ENCODE measurements around the gene STRN3.
"Not testable (repeated sequence)": the region's sequence is repeated elsewhere in the genome, so short reads cannot be mapped to it uniquely, and the experiment has no call there.

The STRN3 gene, protein sequence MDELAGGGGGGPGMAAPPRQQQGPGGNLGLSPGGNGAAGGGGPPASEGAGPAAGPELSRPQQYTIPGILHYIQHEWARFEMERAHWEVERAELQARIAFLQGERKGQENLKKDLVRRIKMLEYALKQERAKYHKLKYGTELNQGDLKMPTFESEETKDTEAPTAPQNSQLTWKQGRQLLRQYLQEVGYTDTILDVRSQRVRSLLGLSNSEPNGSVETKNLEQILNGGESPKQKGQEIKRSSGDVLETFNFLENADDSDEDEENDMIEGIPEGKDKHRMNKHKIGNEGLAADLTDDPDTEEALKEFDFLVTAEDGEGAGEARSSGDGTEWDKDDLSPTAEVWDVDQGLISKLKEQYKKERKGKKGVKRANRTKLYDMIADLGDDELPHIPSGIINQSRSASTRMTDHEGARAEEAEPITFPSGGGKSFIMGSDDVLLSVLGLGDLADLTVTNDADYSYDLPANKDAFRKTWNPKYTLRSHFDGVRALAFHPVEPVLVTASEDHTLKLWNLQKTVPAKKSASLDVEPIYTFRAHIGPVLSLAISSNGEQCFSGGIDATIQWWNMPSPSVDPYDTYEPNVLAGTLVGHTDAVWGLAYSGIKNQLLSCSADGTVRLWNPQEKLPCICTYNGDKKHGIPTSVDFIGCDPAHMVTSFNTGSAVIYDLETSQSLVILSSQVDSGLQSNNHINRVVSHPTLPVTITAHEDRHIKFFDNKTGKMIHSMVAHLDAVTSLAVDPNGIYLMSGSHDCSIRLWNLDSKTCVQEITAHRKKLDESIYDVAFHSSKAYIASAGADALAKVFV

DNA sequence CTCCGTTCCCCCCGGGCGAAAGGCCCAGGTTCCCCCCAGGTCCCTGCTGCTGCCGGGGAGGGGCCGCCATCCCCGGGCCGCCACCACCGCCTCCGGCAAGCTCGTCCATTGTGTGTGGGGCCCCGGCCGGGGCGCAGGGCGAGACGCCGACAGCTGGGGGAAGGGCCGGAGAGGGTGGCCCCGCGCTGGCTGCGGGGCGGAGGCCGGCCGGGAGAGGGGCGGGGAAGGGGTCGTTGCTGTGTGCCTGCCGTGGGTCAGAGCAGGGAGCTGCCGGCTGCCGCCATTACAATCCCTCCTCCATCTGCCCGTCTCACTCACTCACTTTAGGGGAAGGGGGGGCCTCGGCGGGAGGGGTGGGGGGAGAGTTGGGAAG lies at the start of gene STRN3:
TSS of gene STRN3 (minus strand) at position 303 of the 373 bp plus-strand sequence. CDS start at position 109, 194 bp downstream.
- no peak for DNase-seq

DNA sequence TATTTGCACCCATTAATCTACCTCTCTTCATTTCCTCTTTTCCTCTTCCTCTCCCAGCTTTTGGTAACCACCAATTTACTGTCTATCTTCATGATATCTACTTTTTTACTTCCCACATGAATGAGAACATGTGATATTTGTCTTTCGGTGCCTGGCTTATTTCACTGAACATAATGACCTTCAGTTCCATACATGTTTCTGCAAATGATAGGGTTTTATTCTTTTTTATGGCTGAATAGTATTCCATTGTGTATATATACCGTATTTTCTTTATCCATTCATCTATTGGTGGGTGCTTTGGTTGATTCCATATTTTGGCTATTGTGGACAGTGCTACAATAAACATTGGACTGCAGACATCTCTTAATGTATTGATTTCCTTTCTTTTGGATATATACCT lies 49.0 kb upstream of the STRN3 start:
- DNase-seq: no peak

DNA sequence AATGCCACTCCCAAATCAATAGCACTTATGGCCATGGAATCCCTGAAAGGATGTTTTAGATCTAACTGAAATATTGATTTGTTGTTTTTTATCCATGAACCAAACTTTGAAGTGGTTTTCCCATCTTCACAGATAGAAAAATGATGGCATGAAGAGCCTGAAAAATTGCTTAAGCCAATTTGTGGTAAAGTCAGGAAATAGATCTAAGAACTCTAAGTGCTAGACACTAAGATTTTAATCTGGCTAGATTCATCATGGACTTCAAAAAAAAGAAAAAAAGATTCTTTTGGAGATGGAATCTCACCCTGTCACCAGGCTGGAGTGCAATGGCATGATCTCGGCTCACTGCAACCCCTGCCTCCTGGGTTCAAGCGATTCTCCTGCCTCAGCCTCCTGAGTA lies 45.0 kb upstream of the STRN3 start:
- no peak for DNase-seq

DNA sequence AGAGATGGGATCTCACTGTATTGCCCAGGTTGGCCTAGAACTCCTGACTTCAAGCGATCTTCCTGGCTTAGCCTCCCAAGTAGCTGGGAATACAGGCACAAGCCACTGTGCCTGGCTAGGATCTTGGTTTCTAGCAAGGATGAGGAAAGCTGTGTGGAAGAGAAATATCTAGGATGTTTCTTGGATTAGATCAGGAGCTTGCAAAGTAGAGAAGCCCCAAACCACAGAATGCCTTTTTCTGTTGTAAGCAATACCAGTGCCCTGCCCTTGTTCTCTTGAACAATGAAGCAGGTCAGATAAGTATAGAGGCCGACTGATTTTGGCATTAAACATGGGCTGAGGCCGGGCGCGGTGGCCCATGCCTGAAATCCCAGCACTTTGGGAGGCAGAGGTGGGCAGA lies 44.3 kb upstream of the STRN3 start:
- no peak for DNase-seq

DNA sequence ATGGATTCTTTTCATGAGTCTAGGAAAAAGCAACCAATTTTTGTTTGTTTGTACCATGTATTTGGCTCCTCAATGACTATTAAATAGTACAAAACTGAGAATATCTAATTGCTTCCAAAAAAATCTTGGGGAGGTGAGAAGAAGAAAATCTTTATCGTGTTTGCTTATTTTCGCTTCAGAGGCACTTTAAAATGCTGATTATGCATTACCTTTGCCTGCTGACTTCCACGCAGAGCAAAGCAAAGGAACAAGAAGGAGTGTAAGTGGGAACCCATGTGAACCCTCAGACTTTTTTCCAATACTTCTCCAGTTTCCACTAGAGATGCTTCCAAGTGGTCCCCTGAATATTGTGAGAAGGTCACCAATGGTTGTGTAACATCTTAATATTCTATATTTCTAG lies 43.2 kb upstream of the STRN3 start:
- DNase-seq: no peak

DNA sequence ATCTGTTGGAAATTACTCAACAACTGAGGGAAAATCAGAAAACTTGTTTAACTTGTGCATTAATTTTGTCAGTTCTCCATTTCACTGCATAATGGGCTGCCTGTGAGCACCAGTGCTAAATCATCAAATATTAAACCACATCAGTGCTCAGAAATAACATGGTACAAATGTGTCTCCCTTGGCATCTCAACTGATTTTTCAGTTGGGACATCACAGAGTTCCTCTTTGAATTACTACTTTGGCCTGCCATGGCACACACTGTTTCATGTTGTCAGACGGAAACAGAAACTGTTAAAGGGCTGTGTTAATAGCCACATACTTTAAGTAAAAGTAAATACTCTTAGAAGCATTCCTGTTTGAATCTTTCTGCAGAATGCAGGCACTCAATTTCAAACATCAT lies 42.1 kb upstream of the STRN3 start:
- DNase-seq: no peak

DNA sequence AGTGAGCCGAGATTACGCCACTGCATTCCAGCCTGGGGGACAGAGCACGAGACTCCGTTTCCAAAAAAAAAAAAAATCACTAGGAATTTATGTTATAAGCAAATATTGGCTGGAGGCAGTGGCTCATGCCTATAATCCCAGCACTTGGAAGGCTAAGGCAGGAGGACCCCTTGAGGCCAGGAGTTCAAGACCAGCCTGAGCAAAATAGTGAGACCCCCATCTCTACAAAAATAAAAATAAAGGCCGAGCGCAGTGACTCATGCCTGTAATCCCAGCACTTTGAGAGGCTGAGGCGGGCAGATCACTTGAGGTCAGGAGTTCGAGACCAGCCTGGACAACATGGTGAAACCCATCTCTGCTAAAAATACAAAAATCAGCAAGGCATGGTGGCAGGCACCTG lies 36.7 kb upstream of the STRN3 start:
- DNase-seq: not testable (repeated sequence)

DNA sequence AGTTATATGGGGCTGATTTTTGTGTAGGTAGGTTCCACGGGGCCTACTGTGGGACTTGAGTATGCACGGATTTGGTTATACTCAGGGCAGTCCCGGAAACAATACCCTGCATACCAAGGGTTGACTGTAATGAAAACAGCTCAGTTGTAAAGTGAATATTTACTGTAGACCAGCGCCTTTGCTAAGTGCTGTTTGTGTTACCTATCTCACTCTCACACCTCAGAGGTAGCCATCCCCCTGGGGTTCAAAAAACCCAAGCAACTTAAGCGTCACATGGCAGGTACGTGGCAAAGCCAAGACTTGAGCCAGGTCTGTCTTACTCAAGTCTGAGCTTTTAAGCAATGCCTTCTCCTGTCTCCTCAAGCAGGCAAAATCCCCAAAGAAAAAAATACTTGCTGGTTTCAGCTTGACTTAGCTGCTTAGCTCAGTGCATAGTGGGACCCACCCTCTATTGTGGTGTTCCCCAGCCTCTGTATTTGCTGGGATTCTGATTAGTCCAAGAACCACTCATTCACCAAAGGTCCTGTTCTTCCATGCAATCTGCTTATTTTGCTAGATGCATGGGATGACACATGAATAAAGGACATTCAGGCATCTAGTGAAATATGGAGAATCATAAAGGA lies 34.2 kb upstream of the STRN3 start:
- no peak for DNase-seq

DNA sequence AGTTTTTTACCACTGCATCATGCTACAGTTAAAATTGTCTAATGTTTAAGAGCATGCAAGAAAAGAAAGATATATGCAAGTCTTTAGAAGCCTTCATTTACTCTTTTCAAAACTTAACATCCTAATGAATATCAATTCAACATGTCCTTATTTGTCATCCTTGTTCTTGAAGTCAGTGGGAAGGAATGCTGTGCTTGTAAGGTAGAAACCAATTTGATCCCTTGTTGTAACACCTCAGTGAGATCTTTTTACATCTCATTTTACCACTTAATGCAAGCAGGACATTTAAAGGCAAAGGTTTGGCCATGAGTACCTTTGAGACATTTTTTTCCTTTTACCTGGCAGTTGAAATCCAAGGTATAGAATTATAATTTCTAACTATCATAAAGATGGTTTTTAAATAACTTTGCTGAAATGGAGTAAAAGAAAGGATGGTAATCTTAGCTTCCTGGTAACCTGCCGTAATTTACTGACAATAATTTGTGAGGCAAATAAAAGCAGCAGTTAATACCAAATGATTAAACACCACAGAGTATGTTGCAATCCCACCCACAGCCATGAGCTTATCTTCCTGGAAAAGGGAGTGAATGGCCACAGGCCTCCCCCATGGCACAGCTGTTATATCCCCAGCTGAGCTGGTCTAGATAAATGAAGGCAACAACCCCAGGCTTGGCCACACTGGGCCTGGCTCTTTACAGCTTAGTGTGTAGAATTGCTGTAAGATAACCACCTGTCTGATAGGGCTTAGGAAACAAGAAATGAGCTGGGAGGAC lies 33.2 kb upstream of the STRN3 start:
- no peak for DNase-seq

DNA sequence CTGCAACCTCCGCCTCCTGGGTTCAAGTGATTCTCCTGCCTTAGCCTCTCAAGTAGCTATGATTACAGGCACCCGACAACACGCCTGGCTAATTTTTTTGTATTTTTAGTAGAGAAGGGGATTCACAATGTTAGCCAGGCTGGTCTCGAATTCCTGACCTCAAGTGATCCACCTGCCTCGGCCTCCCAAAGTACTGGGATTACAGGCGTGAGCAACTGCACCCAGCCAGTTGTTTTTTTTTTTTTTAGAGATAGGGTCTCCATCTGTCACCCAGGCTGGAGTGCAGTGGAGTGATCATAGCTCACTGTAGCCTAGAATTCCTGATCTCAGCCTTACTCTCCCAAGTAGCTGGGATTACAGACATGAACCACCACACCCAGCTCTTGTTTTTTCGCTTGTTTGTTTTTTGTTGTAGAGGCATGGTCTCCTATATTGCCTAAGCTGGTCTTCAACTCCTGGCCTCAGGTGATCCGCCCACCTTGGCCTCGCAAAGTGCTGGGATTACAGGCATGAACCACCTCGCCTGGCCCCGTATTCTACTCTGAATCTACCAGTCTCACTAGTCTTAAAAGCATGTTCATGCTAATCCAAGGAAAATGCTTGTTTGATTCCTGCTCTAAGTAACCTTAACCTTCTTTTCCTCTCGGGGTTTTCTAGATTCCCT lies 31.7 kb upstream of the STRN3 start:
- DNase-seq: no peak

DNA sequence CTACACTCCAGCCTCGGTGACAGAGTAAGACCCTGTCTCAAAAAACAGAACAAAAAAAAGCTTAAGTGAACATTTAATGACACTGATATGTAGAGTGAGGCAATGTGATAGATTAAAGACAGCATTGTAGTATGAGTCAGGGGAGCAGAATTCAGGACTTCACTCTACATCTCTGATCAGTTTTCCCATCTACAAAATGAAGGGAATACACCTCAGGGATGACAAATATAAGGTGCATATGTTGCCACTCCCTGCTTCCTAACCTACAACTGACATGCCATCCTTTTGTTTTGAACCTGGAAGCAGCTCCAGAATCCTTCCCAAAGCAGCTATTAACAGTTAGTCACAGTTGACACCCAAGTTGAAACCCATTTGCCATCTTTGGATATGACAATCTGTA lies 30.9 kb upstream of the STRN3 start:
- no peak for DNase-seq

DNA sequence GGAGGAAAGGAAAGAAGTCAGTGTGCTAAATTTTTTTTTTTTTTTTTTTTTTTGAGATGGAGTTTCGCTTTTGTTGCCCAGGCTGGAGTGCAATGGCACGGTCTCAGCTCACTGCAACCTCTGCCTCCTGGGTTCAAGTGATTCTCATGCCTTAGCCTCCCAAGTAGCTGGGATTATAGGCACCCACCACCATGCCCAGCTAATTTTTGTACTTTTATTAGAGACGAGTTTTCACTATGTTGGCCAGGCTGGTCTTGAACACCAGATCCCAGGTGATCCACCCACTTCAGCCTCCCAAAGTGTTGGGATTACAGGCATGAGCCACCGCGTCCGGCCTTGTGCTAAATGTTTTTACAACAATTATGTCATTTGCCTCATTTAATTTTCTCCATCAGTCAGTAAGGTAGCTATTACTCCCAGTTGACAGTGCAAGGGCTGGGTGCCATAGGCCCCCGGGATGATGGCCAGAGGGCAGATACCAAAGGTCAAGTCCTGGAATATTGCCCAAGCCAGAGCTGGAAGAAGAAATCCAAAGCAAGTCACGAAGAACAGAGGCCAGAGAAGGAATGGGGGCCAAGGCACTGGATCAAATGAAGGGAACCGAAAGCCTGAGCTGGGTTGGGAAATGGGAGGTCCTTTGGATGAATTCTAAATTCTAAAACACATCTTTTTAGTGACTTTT lies 26.9 kb upstream of the STRN3 start:
- not testable (repeated sequence) for DNase-seq

DNA sequence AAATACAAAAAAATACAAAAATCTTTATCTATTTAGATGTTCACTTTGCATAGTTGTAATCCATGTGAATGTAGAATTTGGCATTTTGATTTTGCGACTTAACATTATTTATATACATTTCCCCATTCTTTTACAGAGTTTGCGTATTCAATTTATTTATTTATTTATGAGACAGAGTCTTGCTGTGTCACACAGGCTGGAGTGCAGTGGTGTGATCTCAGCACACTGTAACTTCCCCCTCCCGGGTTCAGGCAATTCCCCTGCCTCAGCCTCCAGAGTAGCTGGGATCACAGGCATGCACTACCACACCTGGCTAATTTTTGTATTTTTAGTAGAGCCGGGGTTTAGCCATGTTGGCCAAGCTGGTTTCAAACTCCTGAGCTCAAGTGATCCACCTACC lies 25.3 kb upstream of the STRN3 start:
- DNase-seq: no peak

DNA sequence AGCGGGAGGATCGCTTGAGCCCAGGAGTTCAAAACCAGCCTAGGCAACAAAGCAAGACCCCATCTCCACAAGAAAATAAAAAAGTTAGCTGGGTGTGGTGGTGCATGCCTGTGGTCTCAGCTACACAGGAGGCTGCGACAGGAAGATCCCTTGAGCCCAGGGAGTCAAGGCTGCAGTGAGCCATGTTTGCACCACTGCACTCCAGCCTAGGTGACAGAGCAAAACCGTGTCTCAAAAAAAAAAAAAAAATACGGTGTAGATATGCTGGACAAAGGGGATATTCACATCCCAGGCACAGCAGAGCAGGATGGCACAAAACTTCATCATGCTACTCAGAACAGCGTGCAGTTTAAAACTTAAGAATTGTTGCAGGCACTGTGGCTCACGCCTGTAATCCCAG lies 24.8 kb upstream of the STRN3 start:
- no peak for DNase-seq

DNA sequence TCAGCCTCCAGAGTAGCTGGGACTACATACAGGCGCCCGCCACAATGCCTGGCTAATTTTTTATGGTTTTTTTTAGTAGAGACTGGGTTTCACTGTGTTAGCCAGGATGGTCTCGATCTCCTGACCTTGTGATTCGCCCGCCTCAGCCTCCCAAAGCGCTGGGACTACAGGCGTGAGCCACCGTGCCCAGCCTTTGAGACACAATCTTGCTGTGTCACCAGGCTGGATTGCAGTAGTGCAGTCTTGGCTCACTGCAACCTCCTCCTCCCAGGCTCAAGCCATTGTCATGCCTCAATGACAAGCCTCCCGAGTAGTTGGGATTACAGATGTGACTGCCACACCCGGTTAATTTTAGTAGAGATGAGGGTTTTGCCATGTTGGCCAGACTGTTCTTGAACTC lies 21.3 kb upstream of the STRN3 start:
- no peak for DNase-seq

DNA sequence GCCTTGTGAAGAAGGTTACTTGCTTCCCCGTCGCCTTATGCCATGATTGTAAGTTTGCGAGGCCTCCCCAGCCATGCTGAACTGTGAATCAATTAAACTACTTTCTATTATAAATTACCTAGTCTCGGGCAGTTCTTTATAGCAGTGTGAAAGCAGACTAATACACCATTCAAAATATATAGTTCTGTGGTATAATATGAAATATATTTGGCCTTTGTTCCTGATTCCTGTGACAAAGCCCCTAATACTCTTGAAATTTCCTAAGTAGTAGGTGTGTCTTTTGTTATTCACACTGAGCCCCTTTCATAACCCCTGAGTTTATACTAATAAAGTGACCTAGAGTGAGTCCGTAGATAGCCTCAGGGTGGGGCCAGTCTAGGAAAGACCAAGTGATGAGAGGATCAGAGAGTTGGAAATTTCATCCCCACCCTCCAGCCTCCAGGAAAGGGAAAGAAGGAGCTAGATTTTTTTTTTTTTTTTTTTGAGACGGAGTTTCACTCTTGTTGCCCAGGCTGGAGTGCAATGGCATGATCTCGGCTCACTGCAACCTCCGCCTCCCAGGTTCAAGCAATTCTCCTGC lies 19.4 kb upstream of the STRN3 start:
- DNase-seq: no peak

DNA sequence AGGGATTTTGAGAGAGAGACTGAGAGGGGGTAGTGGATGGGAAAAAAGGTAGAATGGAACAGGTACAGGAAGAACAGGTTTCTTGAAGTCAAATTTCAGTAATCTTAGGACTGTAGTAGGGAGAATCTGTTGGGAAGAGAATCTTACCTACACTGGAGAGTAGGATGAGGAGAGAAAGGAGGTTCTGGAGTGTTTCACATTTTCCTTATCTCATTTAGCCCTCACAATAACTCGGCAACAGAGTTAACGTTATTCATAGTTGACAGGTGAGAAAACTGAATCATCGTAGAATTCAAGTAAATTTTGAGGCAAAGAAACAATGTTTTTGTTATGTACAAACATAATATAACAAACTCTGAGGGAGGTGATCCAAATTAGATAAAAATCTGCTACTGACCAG lies 17.2 kb upstream of the STRN3 start:
- no peak for DNase-seq

DNA sequence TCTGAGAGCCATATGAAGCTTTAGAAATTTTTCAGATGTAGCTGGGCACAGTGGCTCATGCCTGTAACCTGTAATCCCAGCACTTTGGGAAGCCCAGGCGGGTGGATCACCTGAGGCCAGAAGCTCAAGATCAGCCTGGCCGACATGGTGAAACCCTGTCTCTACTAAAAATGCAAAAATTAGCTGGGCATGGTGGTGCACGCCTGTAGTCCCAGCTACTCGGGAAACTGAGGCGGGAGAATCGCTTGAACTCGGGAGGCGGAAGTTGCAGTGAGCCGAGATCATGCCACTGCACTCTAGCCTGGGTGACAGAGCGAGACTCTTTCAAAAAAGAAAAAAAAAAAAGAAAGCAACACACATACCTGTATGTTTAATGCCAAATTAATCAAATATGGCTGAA lies 16.7 kb upstream of the STRN3 start:
- not testable (repeated sequence) for DNase-seq

DNA sequence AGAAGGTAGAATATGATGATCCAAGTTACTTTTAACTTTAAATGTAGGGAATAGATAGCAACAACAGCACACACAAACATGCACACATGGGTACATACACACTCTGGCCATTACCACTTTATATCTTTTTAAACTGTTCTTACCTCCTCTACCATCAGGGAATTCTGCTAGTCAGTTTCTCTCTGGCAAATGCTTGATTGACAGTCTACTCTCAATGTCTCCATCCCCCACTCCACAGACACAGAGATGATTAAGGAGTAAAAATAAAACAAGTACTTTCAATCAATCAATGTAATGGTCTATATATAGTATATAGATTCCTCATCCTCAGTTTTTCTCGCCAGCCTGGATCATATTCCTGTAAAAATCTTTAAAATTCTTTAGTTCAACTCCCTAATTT lies 16.1 kb upstream of the STRN3 start:
- DNase-seq: no peak

DNA sequence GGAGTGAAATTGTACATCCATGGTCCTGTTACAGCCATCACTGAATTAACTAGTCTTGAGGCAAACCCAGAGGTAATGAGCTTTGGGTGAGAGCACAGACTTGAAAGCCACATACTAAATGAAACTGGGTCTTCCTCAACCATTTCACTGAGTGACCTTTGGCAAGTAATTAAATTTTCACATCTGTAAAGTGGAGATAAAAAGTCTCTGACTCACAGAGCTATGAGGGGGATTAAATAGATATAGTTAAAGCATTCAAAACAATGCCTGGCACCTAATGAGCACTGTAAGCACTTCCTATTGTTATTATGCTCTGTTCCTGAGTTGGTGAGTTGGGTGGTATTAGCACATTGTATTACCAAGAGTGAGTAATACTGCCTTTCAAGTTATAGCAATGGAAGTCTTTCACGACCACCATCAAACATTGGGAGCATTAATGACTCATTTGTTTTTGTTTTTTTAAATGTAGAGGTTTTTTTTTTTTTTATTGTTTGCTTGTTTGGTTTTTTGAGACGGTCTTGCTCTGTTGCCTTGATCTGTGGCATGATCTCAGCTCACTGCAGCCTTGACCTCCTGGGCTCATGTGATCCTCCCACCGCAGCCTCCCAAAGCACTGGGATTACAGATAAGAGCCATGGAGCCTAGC lies 12.5 kb upstream of the STRN3 start:
- DNase-seq: no peak

DNA sequence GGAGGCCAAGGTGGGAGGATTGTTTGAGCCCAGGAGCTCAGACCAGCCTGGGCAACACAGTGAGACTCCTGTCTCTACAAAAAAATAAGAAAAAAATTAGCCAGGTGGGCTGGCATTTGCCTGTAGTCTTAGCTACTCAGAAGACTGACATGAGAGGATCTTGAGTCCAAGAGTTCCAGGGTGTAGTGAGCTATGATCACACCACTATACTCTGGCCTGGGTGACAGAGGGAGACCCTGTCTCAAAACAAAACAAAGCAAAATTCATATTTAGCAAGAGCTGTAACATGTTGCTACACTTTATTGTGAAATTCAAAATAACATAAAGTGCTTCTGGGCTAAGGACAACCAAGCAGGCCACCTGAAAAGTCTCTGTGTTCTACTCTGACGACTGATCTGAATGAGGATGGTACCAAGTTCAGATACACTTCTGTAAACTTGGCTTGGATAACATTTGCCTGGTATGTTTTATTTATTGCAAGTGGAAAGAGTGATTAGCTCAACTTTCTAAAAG lies 11.6 kb upstream of the STRN3 start:
- DNase-seq: no peak

Data from NCI-H187 (cell line).